GM12801 (cell line): ENCODE data around the gene DNAH2.

Experiments used
- TF ChIP-seq, protein P1 (sequence below): IDR thresholded peaks from one replicate; pipeline ENCODE4 v1.5.1; 2011; ENCODE audit warnings: control low read depth; ENCODE audit not compliant: insufficient read length; ENCODE audit errors: extremely low read depth

DNAH2 gene

GRCh38 chr17:7806587-7806986, 89.0 kb downstream of the DNAH2 start:
- TF ChIP-seq, protein P1, sequence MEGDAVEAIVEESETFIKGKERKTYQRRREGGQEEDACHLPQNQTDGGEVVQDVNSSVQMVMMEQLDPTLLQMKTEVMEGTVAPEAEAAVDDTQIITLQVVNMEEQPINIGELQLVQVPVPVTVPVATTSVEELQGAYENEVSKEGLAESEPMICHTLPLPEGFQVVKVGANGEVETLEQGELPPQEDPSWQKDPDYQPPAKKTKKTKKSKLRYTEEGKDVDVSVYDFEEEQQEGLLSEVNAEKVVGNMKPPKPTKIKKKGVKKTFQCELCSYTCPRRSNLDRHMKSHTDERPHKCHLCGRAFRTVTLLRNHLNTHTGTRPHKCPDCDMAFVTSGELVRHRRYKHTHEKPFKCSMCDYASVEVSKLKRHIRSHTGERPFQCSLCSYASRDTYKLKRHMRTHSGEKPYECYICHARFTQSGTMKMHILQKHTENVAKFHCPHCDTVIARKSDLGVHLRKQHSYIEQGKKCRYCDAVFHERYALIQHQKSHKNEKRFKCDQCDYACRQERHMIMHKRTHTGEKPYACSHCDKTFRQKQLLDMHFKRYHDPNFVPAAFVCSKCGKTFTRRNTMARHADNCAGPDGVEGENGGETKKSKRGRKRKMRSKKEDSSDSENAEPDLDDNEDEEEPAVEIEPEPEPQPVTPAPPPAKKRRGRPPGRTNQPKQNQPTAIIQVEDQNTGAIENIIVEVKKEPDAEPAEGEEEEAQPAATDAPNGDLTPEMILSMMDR: no peak

DNA sequence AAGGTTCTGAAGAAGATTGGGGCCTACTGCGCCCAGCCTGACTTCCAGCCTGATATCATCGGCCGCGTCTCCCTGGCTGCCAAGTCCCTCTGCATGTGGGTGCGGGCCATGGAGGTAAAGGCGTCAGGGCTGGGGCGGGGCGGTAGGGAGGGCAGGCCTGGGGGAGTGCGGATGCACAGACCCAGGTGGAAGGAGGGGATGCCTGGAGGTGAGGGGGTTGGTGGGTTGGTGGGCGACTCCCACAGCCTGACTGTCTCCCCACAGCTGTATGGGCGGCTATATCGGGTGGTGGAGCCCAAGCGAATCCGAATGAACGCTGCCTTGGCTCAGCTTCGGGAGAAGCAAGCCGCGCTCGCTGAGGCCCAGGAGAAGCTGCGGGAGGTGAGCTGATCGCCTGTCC, 89.7 kb downstream of the DNAH2 start:
- TF ChIP-seq, protein P1: no peak

DNA sequence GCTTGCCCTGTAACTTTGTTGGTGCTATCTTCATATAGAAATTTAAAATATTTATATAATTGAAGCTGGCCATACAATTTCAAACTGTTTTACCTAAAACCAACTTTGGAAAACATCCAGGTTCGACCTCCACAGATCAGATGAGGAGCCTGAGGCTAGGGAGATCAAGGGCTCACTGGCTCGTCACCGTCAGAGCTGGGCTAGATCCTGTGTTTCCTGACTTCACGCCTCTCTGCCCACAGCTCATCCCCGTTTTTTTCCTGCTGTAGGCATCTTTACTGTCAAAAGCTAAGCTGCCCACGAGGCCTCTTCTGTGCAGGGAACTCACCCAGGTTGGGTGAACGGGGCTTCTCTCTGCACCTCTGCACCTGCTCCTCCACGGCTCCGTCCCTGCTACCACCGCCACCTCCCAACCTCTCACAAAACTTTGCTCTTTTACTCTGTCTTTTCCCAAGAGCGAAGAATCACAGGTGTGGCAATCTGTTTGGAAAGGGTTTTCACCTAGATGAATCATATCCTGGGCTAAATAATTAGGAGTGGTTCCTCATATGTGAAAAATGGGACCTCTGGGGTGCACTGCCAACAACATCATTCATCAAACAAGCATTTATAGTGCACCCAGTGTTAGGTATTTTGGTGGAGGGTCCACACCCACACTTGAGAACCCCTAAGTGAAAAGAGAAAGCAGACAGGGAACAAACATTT, 91.7 kb downstream of the DNAH2 start:
- TF ChIP-seq, protein P1: no peak

DNA sequence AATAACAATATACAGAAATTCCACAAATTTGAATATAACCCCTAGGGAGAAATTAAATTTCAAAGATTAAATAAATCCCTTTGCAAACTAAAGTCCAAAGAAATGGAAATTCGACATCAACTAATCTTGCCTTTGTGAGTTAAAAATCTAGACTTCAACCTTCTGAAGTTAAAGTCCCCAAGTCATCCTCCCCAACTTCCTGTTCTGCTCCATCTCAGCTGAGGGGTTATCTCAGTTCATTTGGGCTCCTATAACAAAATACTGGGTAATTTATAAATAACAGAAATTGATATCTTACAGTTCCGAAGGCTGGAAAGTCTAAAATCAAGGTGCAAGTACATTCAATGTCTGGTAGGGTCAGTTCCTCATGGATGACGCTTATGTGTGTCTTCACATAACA, 93.7 kb downstream of the DNAH2 start:
- TF ChIP-seq, protein P1: no peak

DNA sequence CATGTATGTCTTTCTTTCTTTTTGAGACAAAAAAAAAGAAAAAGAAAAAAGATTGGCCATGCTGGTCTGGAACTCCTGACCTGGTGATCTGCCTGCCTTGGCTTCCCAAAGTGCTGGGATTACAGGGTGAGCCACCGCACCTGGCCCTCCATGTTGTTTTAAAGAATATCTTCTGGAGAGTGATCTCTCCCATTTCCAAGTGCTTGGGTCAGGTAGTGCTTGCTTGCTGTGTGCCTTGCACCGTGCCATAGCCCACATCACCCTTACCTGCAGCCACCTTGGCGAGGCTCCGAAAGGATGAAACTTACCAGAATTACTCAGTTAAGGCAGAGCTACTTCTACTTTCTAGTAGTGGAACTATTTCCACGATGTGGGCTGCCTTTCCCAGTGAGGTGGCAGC, 97.4 kb downstream of the DNAH2 start:
- TF ChIP-seq, protein P1: no peak

GRCh38 chr17:7816926-7817642, 99.5 kb downstream of the DNAH2 start:
- TF ChIP-seq, protein P1: no peak

- TF ChIP-seq, protein P1: no peak
Observed at GRCh38 chr17:7817643-7817964, 100.1 kb downstream of the DNAH2 start.
